ENCODE results near the gene NSUN7.
"Not testable (repeated sequence)": the region's sequence is repeated elsewhere in the genome, so short reads cannot be mapped to it uniquely, and the experiment has no call there.

Gene NSUN7

GRCh38 chr4:40737879-40738278, 11.9 kb upstream of the NSUN7 start:
- no peak for DNase-seq

- DNase-seq = no peak
Observed at GRCh38 chr4:40739347-40739746, 10.4 kb upstream of the NSUN7 start.

GRCh38 chr4:40744218-40744617, 5.5 kb upstream of the NSUN7 start:
- peak; percentile 12 for DNase-seq

- DNase-seq = no peak
Observed at GRCh38 chr4:40745285-40745984, 4.3 kb upstream of the NSUN7 start.

- no peak for DNase-seq
Observed at GRCh38 chr4:40747207-40747835, 2.4 kb upstream of the NSUN7 start.

GRCh38 chr4:40750461-40751258, 905 bp downstream of the NSUN7 start:
- DNase-seq = no peak

GRCh38 chr4:40755616-40756015, 5.9 kb downstream of the NSUN7 start:
- no peak for DNase-seq

- no peak for DNase-seq
Observed at GRCh38 chr4:40763228-40763716, 13.5 kb downstream of the NSUN7 start.

GRCh38 chr4:40769266-40769665, 19.5 kb downstream of the NSUN7 start:
- DNase-seq = no peak

GRCh38 chr4:40778090-40778489, 28.3 kb downstream of the NSUN7 start:
- DNase-seq = no peak

- no peak for DNase-seq
Observed at GRCh38 chr4:40782876-40783275, 33.1 kb downstream of the NSUN7 start.

- no peak for DNase-seq
Observed at GRCh38 chr4:40785727-40786126, 36.0 kb downstream of the NSUN7 start.

GRCh38 chr4:40788331-40788730, 38.6 kb downstream of the NSUN7 start:
- no peak for DNase-seq

GRCh38 chr4:40789031-40789430, 39.3 kb downstream of the NSUN7 start:
- no peak for DNase-seq

- no peak for DNase-seq
Observed at GRCh38 chr4:40789771-40790170, 40.0 kb downstream of the NSUN7 start.

GRCh38 chr4:40800064-40800463, 50.3 kb downstream of the NSUN7 start:
- DNase-seq = no peak

GRCh38 chr4:40804598-40804997, 54.8 kb downstream of the NSUN7 start:
- no peak for DNase-seq

GRCh38 chr4:40808926-40809457, 59.2 kb downstream of the NSUN7 start:
- DNase-seq = no peak

GRCh38 chr4:40811956-40812355, 62.2 kb downstream of the NSUN7 start:
- no peak for DNase-seq

- DNase-seq = no peak
Observed at GRCh38 chr4:40812386-40812785, 62.6 kb downstream of the NSUN7 start.

GRCh38 chr4:40812856-40813255, 63.1 kb downstream of the NSUN7 start:
- no peak for DNase-seq

- not testable (repeated sequence) for DNase-seq
Observed at GRCh38 chr4:40817157-40817556, 67.4 kb downstream of the NSUN7 start.

GRCh38 chr4:40820101-40820500, 70.3 kb downstream of the NSUN7 start:
- no peak for DNase-seq
